Fibroblast of lung (primary cell): ENCODE measurements around the gene ZNF561. TPM values are rescaled to one million over a fixed set of nuclear protein-coding genes. Genes with fewer than 3 reads are reported as not detected.

Source experiments
- DNase-seq, 2 donors: peaks; one replicate each; pipeline versions ENCODE4 v3.0.0 to v3.0.0-alpha.2; 2010; ENCODE audit warnings: low read depth in 2 of 2
- H2AFZ ChIP-seq: 2 replicates; pipeline ENCODE4 v1.5.1; 2012; ENCODE audit warnings: low read length, control low read depth, inconsistent platforms
- H3K27ac ChIP-seq: 2 replicates; pipeline ENCODE4 v1.5.1; 2011; ENCODE audit warnings: low read length, control low read depth; ENCODE audit not compliant: insufficient read depth
- H3K27me3 ChIP-seq: 2 replicates; pipeline ENCODE4 v1.5.1; 2011; ENCODE audit warnings: mild to moderate bottlenecking, low read length; ENCODE audit not compliant: control insufficient read depth, insufficient read depth
- H3K36me3 ChIP-seq: 2 replicates; pipeline ENCODE4 v1.5.1; 2011; ENCODE audit warnings: low read length; ENCODE audit not compliant: control insufficient read depth, insufficient read depth
- H3K4me1 ChIP-seq: 2 replicates; pipeline ENCODE4 v1.5.1; 2011; ENCODE audit warnings: low read length; ENCODE audit not compliant: control insufficient read depth, insufficient read depth; ENCODE audit errors: extremely low read depth
- H3K4me2 ChIP-seq: 2 replicates; pipeline ENCODE4 v1.5.1; 2011; ENCODE audit warnings: low read length, control low read depth; ENCODE audit not compliant: insufficient read depth; ENCODE audit errors: extremely low read depth
- H3K4me3 ChIP-seq, 4 experiments: fragments of 200-600 bp in 1 of 4; sonication (generic) in 1 of 4; replicated peaks in 1 of 4; 2 replicates each; pipeline ENCODE4 v1.5.1; 2011 to 2016; ENCODE audit warnings: low read length in 4 of 4, low read depth in 3 of 4, mild to moderate bottlenecking in 3 of 4, control low read depth in 2 of 4, inconsistent platforms in 1 of 4, mixed read lengths in 1 of 4; ENCODE audit not compliant: insufficient read depth in 1 of 4; ENCODE audit errors: control extremely low read depth in 1 of 4
- H3K79me2 ChIP-seq: 2 replicates; pipeline ENCODE4 v1.5.1; 2012; ENCODE audit warnings: mild to moderate bottlenecking, low read length, inconsistent platforms; ENCODE audit not compliant: control insufficient read depth, insufficient read depth
- H3K9ac ChIP-seq: 2 replicates; pipeline ENCODE4 v1.5.1; 2011; ENCODE audit warnings: mild to moderate bottlenecking, low read length, control low read depth; ENCODE audit not compliant: insufficient read depth
- H3K9me3 ChIP-seq: 2 replicates; pipeline ENCODE4 v1.5.1; 2012; ENCODE audit warnings: low read depth, low read length; ENCODE audit not compliant: control insufficient read depth, insufficient read depth
- H4K20me1 ChIP-seq: 2 replicates; pipeline ENCODE4 v1.5.1; 2011; ENCODE audit warnings: low read length; ENCODE audit not compliant: control insufficient read depth, insufficient read depth; ENCODE audit errors: extremely low read depth
- CTCF ChIP-seq, 2 donors: IDR thresholded peaks in 1 of 2; conservative IDR thresholded peaks in 1 of 2; 1 replicate in 1 of 2; 2 replicates in 1 of 2; pipeline ENCODE4 v1.5.1; 2011 to 2012; ENCODE audit warnings: low read length in 2 of 2, control low read depth in 1 of 2, inconsistent platforms in 1 of 2, low read depth in 1 of 2, mild to moderate bottlenecking in 1 of 2
- EZH2 ChIP-seq: IDR thresholded peaks from 2 replicates; pipeline ENCODE4 v1.5.1; 2012; ENCODE audit warnings: low read length, control low read depth, mild to moderate bottlenecking; ENCODE audit errors: missing control alignments
- polyA plus RNA-seq, 2 donors: library from polyadenylated mRNA; depleted of rRNA in 1 of 2; stranded (reverse) in 1 of 2; unstranded in 1 of 2; fragments of >200 nt; gene quantifications; 2 replicates each; pipeline ENCODE4 v1.2.1, GENCODE V29; 2011 to 2012; ENCODE audit warnings: missing spikeins in 1 of 2
- total RNA-seq: library from RNA; depleted of rRNA; stranded (reverse); fragments of >200 nt; gene quantifications from 2 replicates; pipeline ENCODE4 v1.2.1, GENCODE V29; 2014

Gene ZNF561
- total and polyA plus RNA-seq, 2 donors (not counting 1 experiment from before 2014, with no cell fraction given): 34.1 to 53.5 TPM

- no peak for DNase-seq
- H2AFZ ChIP-seq: no peak overlapping the region
- no peaks in the 10 kb centered on the region for H3K79me2 ChIP-seq
- no peak overlapping the region for H3K27ac ChIP-seq
- no peaks in the 10 kb centered on the region for H3K27me3 ChIP-seq
- H3K4me3 ChIP-seq: no peak overlapping the region
- H3K4me2 ChIP-seq: no peak overlapping the region
- H4K20me1 ChIP-seq: no peaks in the 10 kb centered on the region
- no peaks in the 10 kb centered on the region for H3K9me3 ChIP-seq
- H3K36me3 ChIP-seq: no peaks in the 10 kb centered on the region
- TF ChIP-seq CTCF (conservative IDR thresholded peaks at IDR 0.05 in 1 of 2, IDR thresholded peaks at IDR 0.05 in 1 of 2; ENCODE audit: low read depth in 1 of 2, low read length in 2 of 2) (no peak), EZH2 (no peak)
- H3K9ac ChIP-seq: no peak overlapping the region
- H3K4me1 ChIP-seq: no peaks in the 10 kb centered on the region
Measured at GRCh38 chr19:9640956-9641355, 19.9 kb upstream of the ZNF561 start.

- TF ChIP-seq CTCF (conservative IDR thresholded peaks at IDR 0.05 in 1 of 2, IDR thresholded peaks at IDR 0.05 in 1 of 2; ENCODE audit: low read depth in 1 of 2, low read length in 2 of 2): no peak
- TF ChIP-seq EZH2: no peak
- no peaks in the 10 kb centered on the region for H3K27me3 ChIP-seq
- no peak overlapping the region for H3K4me3 ChIP-seq
- H3K4me2 ChIP-seq: no peak overlapping the region
- no peak overlapping the region for H2AFZ ChIP-seq
- no peak for DNase-seq
- H3K4me1 ChIP-seq: no peaks in the 10 kb centered on the region
- peaks cover 4% of the 10 kb centered on the region for H3K36me3 ChIP-seq
- H3K79me2 ChIP-seq: no peaks in the 10 kb centered on the region
- H3K9me3 ChIP-seq: no peaks in the 10 kb centered on the region
- H4K20me1 ChIP-seq: no peaks in the 10 kb centered on the region
- H3K27ac ChIP-seq: no peak overlapping the region
- H3K9ac ChIP-seq: no peak overlapping the region
Measured at GRCh38 chr19:9636018-9636417, 15.0 kb upstream of the ZNF561 start.

GRCh38 chr19:9627856-9628255 lies 6.8 kb upstream of the ZNF561 start:
- Histone ChIP-seq H4K20me1 (no peaks in the 10 kb centered on the region), H3K4me3 (no peak overlapping the region), H3K79me2 (no peaks in the 10 kb centered on the region), H3K9ac (no peak overlapping the region), H3K36me3 (no peaks in the 10 kb centered on the region), H3K27me3 (no peaks in the 10 kb centered on the region), H3K9me3 (no peaks in the 10 kb centered on the region), H2AFZ (no peak overlapping the region), H3K4me2 (no peak overlapping the region), H3K4me1 (no peaks in the 10 kb centered on the region), H3K27ac (no peak overlapping the region)
- TF ChIP-seq EZH2 (no peak), CTCF (conservative IDR thresholded peaks at IDR 0.05 in 1 of 2, IDR thresholded peaks at IDR 0.05 in 1 of 2; ENCODE audit: low read depth in 1 of 2, low read length in 2 of 2) (no peak)
- DNase-seq: no peak
